AG10803 (cell line): Measurements from ENCODE around the gene BRF1.

Experiments used
- DNase-seq: peaks from one replicate; pipeline ENCODE4 v3.0.0; 2010; ENCODE audit warnings: low read depth
- H3K4me3 ChIP-seq: 2 replicates; pipeline ENCODE4 v1.5.1; 2011; ENCODE audit warnings: mild to moderate bottlenecking, low read length, control low read depth
- TF ChIP-seq, protein P1 (sequence below): conservative IDR thresholded peaks from 2 replicates; pipeline ENCODE4 v1.5.1; 2011; ENCODE audit warnings: mild to moderate bottlenecking, low read length, control low read depth, inconsistent platforms

The BRF1 gene

DNA sequence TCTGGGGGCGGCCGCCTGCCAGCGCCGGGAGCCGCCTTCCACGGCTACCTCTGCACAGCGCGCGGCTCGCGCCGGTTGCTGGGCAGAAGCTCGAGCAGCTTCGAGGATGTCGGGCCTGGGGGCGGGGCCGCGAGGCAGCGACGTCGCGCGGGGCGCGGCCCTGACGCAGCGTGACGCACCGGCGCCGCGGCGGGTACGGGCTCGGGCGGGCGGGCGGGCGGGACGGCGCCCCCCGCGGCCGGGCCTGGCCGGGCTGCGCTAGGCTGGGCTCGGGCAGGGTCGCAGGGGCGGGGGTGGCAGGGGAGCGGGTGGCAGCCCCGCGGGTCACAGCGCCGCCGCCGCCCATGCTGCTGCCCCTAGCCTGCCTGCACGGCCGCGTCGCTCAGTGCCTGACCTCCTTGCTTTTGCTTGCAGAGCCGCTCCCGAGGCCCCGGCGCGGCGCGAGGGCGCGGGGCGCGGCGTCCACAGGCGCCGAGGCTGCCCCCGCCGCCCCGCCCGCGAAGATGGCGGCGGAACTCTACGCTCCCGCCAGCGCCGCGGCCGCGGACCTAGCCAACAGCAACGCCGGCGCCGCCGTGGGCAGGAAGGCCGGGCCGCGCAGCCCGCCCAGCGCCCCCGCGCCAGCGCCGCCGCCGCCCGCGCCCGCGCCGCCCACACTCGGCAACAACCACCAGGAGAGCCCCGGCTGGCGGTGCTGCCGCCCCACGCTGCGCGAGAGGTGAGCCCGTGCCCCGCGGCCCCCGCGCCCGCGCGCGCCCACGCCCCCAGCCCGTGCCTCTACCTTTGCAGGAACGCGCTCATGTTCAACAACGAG, 52.2 kb downstream of the BRF1 start, which contains the start of gene BTBD6:
BTBD6 (plus strand) TSS at position 166 of the 814 bp plus-strand sequence; CDS start at position 345, 179 bp downstream.
- peak within 1 kb of the TSS; percentile 67 for H3K4me3 ChIP-seq
- DNase-seq: peak; percentile 79
- TF ChIP-seq, protein P1, sequence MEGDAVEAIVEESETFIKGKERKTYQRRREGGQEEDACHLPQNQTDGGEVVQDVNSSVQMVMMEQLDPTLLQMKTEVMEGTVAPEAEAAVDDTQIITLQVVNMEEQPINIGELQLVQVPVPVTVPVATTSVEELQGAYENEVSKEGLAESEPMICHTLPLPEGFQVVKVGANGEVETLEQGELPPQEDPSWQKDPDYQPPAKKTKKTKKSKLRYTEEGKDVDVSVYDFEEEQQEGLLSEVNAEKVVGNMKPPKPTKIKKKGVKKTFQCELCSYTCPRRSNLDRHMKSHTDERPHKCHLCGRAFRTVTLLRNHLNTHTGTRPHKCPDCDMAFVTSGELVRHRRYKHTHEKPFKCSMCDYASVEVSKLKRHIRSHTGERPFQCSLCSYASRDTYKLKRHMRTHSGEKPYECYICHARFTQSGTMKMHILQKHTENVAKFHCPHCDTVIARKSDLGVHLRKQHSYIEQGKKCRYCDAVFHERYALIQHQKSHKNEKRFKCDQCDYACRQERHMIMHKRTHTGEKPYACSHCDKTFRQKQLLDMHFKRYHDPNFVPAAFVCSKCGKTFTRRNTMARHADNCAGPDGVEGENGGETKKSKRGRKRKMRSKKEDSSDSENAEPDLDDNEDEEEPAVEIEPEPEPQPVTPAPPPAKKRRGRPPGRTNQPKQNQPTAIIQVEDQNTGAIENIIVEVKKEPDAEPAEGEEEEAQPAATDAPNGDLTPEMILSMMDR: no peak

DNA sequence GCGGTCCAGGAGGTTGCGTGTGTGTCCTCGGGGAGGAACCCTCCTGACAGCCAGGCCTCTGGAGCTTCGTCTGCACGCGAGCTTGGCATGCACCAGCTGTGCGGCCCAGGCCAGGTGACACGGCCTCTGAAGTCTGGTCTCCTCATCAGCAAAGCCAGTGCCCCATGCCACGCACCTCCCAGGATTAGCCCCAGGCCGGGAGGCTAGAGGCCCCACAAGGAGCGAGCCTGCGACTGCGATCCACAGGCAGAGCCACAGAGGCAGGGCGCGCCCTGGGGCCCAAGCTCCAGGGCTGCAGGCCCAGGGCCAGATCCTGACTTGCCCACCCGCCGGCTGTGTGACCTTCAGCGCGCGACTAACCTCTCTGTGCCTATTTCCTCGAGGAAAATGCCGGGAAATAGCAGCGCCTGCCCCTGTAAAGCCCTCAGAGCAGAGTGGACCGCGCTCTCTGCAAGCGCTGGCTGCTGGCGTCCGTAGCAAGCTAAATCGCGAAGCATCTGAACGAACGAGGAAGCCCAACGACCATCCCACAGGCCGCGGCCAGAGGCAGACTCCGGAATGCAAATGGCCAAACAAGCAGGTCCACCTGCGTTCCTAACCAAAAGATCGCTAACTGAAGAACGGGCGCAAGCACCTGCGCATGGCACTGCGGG, 53.0 kb downstream of the BRF1 start:
- H3K4me3 ChIP-seq: peak overlapping the region; percentile 67
- DNase-seq: peak; percentile 11
- TF ChIP-seq, protein P1: no peak

DNA sequence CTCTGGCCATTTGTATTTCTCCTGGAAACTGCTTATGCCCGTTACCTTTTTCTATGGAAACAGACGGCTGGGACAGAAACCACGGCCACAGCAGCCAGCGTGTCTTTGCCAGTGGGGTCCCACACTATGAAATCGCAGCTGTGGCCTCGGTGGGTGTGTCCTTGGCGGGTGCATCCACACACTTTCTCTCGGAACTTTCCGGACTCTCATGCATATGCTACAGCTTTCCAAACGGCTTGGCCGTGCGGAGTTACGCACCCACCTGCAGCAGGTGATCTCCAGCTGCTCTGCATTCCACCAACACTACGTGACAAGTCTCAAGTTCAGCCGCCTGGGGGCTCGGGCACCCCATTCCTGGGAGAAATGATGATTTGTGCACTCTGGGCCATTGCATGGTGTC, 53.8 kb downstream of the BRF1 start:
- DNase-seq: no peak
- TF ChIP-seq, protein P1: no peak
- H3K4me3 ChIP-seq: no peak overlapping the region

DNA sequence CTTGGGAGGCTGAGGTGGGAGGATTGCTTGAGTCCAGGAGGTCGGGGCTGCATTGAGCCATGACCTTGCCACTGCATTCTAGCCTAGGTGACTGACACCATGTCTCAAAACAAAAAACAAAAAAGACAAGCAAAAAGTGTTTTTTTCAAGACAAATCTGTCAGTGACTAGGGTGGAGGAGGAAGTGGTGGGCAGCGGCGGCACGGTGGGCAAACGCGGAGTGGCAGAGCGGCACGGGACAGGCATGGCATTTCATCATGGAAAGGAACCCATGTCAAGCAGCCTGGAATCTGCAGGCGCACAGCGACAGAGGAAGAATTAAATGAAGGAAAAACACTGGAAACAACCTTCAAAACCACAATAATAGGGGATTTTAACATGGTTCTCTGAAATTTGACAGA, 56.5 kb downstream of the BRF1 start:
- no peak for DNase-seq
- H3K4me3 ChIP-seq: no peak overlapping the region
- TF ChIP-seq, protein P1: no peak

DNA sequence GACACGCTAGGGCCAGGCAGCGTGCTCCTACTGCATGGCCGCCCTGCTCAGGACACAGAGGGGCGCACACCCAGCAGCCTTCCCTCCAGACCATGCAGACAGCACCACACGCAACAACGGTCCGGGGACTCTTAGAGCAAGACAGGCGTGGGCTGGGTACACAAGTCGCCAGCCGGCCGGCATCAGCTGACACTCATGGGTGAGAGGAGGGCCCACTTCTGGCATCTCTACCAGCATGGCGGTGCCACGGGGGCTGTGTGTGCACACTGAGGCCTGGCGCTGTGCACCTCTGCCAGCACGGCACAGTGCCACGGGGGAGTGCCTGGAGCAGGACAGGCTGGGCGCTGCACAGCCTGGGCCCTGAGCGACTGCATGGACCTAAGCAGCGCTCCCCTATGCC, 59.2 kb downstream of the BRF1 start:
- TF ChIP-seq, protein P1: no peak

DNA sequence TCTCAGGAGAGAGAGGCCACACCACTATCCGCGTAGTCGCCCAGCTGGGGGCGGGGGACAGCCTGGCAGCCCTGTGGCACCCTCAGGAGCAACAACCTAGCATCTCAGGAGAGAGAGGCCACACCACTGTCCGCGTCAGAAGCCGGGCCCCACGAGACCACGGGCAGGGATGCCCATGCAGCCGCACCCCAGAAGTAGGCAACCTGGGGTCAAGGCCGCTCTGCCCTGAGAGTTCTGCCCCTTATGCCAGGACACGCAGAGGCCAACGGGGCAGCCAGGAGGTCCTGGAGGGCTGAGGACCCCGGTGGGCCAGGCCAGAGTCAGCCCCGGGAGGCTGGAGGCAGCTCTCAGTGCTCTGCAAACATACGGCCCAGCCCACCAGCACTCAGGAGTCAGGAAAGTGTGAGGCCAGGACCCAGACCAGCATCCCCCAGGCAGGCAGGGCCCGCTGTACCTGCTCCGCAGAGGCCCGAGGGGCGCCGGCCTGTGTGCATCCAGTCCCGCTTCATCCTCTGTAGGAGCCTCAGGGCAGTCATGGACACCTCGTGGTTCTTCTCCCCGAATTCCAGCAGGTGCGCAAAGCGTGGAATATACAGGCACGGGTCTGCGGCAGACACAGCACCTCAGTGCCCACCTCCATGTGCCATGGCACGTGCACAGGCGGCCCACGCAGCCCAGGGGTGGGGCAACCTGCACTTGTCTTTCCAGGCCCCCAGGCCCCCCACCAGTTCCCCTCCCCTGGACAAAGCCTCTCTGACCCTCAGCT, 59.8 kb downstream of the BRF1 start:
- H3K4me3 ChIP-seq: no peak overlapping the region
- DNase-seq: no peak
- TF ChIP-seq, protein P1: no peak

More for the DNA sequence above, 59.2 kb downstream of the BRF1 start:
- no peak for DNase-seq
- no peak overlapping the region for H3K4me3 ChIP-seq
